Thyroid gland (tissue), 4 donors: ENCODE results near the gene RABGAP1. TPM values are rescaled to one million over a fixed set of nuclear protein-coding genes. Genes with fewer than 3 reads are reported as not detected.

Experiments
- DNase-seq, 2 donors: peaks; one replicate each; pipeline ENCODE4 v3.0.0-alpha.2; 2019
- H3K27ac ChIP-seq, 3 donors: fragments of 200-600 bp; sonication (generic); 1 replicate in 2 of 3; 2 replicates in 1 of 3; pipeline ENCODE4 v1.5.1; 2016 to 2019; ENCODE audit warnings: mild to moderate bottlenecking in 1 of 3, moderate library complexity in 1 of 3
- H3K27me3 ChIP-seq: fragments of 200-600 bp; sonication (generic); one replicate; pipeline ENCODE4 v1.5.1; 2019
- H3K36me3 ChIP-seq, 2 donors: fragments of 200-600 bp; sonication (generic); one replicate each; pipeline ENCODE4 v1.5.1; 2016 to 2019
- H3K4me1 ChIP-seq, 2 donors: fragments of 200-600 bp; sonication (generic); one replicate each; pipeline ENCODE4 v1.5.1; 2017 to 2019
- H3K4me3 ChIP-seq, 3 donors: fragments of 200-600 bp; sonication (generic); replicated peaks in 1 of 3; 1 replicate in 2 of 3; 2 replicates in 1 of 3; pipeline ENCODE4 v1.5.1; 2016; ENCODE audit warnings: mild to moderate bottlenecking in 1 of 3
- H3K9me3 ChIP-seq: fragments of 200-600 bp; sonication (generic); one replicate; pipeline ENCODE4 v1.5.1; 2017
- POLR2A ChIP-seq, 2 donors: fragments of 450-650 bp; IDR thresholded peaks; one replicate each; pipeline ENCODE4 v1.6.1; 2017; ENCODE audit warnings: antibody characterized with exemption in 2 of 2, mild to moderate bottlenecking in 2 of 2, moderate library complexity in 1 of 2
- WGBS, 2 donors: methylation state at CpG; one replicate each; pipeline ENCODE4 v1.1.5; 2017; 5-methylcytosine and 5-hydroxymethylcytosine counted together
- intact Hi-C: fragments of 100-400 bp; cut with DNase I; formaldehyde crosslinking; loops from one replicate; pipeline ENCODE4 v1.15.1; 2023
- total RNA-seq, 4 donors: library from RNA; depleted of rRNA; stranded (reverse); fragments of >200 nt; gene quantifications; one replicate each; pipeline ENCODE4 v1.2.3, GENCODE V29; 2016
- TF ChIP-seq, protein P1 (sequence below), 6 experiments: fragments of 200-600 bp in 3 of 6; fragments of 450-650 bp in 3 of 6; sonication (generic) in 3 of 6; IDR thresholded peaks; one replicate each; pipeline ENCODE4 v1.5.1; 2016 to 2019; ENCODE audit warnings: antibody characterized with exemption in 6 of 6, mild to moderate bottlenecking in 2 of 6, inconsistent platforms in 1 of 6, moderate library complexity in 1 of 6

The RABGAP1 gene
- total RNA-seq, 4 donors from 2014 or later, result 90.7 to 144 (median 127) TPM

DNA sequence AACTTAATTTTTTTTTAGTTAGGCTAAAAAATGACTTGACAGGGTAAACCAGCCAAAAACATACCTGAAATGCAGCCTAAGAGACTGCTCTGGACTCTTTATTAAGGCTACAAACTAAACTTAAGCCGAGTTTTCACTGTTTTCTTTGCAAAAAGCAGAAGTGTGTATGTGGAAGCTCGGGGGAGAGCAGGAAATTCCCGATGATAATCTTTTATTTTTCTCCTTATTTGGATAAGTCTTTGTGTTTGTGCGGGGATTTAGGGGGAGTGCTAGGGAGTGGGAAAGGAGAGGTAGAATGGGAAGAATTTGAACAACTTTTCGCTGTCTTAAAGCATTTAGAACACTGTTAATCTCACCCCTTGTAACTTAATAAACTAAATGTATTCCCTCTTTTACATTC, 61.9 kb downstream of the RABGAP1 start:
- 24 to 32% methylated on average over 5 of the region's 5 CpGs for WGBS, 2 donors
- H3K4me1 ChIP-seq, result peaks cover 17 to 20% of the 10 kb centered on the region in 2 donors

DNA sequence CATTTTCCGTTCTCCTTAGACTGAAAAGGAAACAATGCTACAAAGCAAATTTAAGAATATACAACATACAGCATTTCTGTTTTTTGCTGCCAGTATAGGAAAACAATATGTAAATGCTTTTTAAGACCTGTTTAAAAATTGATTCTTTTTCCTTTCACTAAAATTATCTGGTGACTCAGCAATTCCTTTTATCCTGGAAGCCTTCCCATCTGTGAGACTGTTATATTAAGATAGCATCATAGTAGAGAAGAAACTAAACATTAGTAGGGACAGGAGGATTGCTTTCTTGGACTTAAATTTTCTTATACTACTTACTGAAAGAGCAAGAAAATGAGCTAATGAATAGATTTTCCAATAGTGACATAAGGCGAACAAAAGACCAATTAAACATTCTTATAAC, 62.6 kb downstream of the RABGAP1 start:
- intact Hi-C loops, result no loop called here
- DNase-seq, result no peak

More for the DNA sequence above, 61.9 kb downstream of the RABGAP1 start:
- intact Hi-C loops, result no loop called here
- no peaks in the 10 kb centered on the region for H3K27me3 ChIP-seq
- peaks cover under 1 to 7% of the 10 kb centered on the region in 2 donors for H3K36me3 ChIP-seq
- TF ChIP-seq, protein P1, sequence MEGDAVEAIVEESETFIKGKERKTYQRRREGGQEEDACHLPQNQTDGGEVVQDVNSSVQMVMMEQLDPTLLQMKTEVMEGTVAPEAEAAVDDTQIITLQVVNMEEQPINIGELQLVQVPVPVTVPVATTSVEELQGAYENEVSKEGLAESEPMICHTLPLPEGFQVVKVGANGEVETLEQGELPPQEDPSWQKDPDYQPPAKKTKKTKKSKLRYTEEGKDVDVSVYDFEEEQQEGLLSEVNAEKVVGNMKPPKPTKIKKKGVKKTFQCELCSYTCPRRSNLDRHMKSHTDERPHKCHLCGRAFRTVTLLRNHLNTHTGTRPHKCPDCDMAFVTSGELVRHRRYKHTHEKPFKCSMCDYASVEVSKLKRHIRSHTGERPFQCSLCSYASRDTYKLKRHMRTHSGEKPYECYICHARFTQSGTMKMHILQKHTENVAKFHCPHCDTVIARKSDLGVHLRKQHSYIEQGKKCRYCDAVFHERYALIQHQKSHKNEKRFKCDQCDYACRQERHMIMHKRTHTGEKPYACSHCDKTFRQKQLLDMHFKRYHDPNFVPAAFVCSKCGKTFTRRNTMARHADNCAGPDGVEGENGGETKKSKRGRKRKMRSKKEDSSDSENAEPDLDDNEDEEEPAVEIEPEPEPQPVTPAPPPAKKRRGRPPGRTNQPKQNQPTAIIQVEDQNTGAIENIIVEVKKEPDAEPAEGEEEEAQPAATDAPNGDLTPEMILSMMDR (IDR thresholded peaks at IDR 0.05), result no peak
- TF ChIP-seq POLR2A (IDR thresholded peaks at IDR 0.05), result no peak
- H3K27ac ChIP-seq, result peak overlapping the region; percentile 80 to 83 (median 81)
- H3K9me3 ChIP-seq, result no peaks in the 10 kb centered on the region
- no peak overlapping the region for H3K4me3 ChIP-seq
- DNase-seq, result no peak

DNA sequence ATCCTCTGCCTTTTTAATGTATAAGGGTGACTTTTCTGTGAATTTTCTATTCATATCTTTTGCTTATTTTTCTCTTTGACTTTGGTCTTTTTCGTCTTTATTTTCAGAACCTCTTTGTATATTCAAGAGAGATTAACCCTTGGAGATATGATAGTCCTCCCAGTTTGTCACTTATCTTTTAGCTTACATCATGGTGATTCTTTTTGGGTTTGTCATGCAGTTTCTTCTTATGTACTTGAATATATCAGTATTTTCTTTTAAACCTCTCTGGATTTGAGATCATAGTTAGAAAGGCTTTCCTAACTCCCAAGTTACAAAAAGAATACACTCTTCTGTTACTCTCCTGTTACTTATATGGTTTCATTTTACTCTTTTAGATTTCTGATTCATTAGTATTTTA, 65.1 kb downstream of the RABGAP1 start:
- no peaks in the 10 kb centered on the region for H3K36me3 ChIP-seq

More for the DNA sequence above, 62.6 kb downstream of the RABGAP1 start:
- TF ChIP-seq, protein P1 (IDR thresholded peaks at IDR 0.05), result no peak
- no peak for TF ChIP-seq POLR2A (IDR thresholded peaks at IDR 0.05)
- WGBS, 2 donors, result 73 to 93% methylated on average over 2 of the region's 2 CpGs
- Histone ChIP-seq H3K4me3 (no peak overlapping the region), H3K27ac (peak overlapping the region; percentile 80 to 83 (median 81)), H3K36me3 (peaks cover 0 to 6% of the 10 kb centered on the region in 2 donors), H3K9me3 (no peaks in the 10 kb centered on the region), H3K4me1 (peaks cover 23 to 26% of the 10 kb centered on the region in 2 donors), H3K27me3 (no peaks in the 10 kb centered on the region)

DNA sequence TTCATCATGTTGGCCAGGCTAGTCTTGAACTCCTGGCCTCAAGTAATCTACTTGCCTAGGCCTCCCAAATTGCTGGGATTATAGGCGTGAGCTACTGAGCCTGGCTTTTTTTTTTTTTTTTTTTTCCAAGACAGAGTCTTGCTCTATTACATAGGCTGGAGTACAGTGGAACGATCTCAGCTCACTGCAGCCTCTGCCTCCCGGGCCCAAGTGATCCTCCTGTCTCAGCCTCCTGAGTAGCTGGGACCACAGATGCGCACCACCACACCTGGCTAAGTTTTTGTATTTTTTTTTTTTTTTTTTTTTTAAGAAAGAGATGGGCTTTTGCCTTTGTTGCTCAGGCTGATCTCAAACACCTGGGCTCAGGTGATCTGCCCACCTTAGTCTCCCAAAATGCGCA, 66.4 kb downstream of the RABGAP1 start:
- TF ChIP-seq, protein P1 (IDR thresholded peaks at IDR 0.05), result no peak
- TF ChIP-seq POLR2A (IDR thresholded peaks at IDR 0.05), result no peak
- Histone ChIP-seq H3K27ac (no peak overlapping the region), H3K36me3 (no peaks in the 10 kb centered on the region), H3K4me3 (no peak overlapping the region), H3K4me1 (peaks cover 49 to 50% of the 10 kb centered on the region in 2 donors), H3K27me3 (no peaks in the 10 kb centered on the region), H3K9me3 (no peaks in the 10 kb centered on the region)
- DNase-seq, result no peak
- intact Hi-C loops, result no loop called here
- WGBS, 2 donors, result 85 to 87% methylated on average over 5 of the region's 5 CpGs

More for the DNA sequence above, 65.1 kb downstream of the RABGAP1 start:
- Histone ChIP-seq H3K4me3 (no peak overlapping the region), H3K27ac (no peak overlapping the region), H3K27me3 (no peaks in the 10 kb centered on the region), H3K4me1 (peaks cover 38% of the 10 kb centered on the region in 2 donors), H3K9me3 (no peaks in the 10 kb centered on the region)
- DNase-seq, result no peak
- intact Hi-C loops, result no loop called here
- 82 to 91% methylated on average over 1 of the region's 1 CpG for whole genome bisulfite sequencing, 2 donors
- TF ChIP-seq, protein P1 (IDR thresholded peaks at IDR 0.05), result no peak
- no peak for TF ChIP-seq POLR2A (IDR thresholded peaks at IDR 0.05)

DNA sequence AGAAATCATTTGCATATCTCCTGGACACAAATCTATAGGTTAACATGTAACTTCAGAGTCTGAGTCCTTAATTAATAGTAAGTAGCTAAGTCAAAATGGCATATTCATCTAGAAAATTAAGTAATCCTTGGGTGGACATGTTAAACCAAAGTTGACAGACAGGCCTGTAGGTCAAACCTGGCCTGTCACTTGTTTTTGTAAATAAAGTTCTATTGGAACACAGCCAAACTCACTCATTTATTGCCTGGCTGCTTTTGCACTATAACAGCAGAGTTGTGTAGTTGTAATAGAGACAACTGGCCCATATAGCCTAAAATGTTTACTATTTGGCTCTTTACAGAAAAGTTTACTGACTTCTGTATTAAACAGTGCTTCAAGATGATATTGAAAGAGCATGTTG, 68.1 kb downstream of the RABGAP1 start:
- no peaks in the 10 kb centered on the region for H3K36me3 ChIP-seq

More for the DNA sequence above, 68.1 kb downstream of the RABGAP1 start:
- H3K9me3 ChIP-seq, result no peaks in the 10 kb centered on the region
- TF ChIP-seq POLR2A (IDR thresholded peaks at IDR 0.05), result no peak
- TF ChIP-seq, protein P1 (IDR thresholded peaks at IDR 0.05), result no peak
- intact Hi-C loops, result no loop called here
- no peak for DNase-seq
- peaks cover 41 to 44% of the 10 kb centered on the region in 2 donors for H3K4me1 ChIP-seq
- peak overlapping the region in 2 of 3 donors; percentile 31 to 38 for H3K27ac ChIP-seq
- H3K4me3 ChIP-seq, result no peak overlapping the region
- no peaks in the 10 kb centered on the region for H3K27me3 ChIP-seq
